ENCODE results near the gene QTRT2.

DNA sequence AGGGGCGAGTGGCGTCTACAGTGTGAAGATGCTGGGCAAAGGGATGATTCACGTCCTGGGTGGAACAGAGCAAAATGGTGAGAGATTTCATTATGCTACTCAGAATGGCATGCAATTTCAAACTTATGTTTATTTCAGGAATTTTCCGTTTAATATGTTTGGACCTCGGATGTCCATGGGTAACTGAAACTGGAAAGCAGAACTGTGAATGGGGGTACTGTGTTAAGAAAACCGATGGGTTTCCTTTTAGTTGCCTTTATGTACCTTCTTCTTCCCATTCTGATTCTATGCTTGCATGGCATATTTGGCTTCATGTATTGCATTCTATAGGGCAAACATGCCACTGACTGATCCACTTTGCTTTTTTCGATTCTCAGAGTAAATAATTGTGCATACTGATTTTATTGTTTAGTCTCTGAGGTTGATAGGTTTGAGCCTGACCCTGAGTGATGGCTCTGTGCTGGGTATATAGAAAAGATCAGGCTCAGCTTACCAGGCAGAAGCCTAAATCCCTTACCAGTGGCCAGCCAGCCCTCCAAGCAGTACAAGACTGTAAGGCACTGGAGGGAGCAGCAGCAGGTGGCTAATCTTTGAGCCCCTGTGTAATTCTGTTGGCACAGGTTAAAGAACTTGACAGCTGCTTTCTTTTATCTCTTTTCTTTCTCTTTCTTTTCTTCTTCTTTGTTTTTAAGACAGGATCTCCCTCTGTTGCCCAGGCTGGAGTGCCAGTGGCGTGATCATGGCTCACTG, 4.5 kb downstream of the QTRT2 start:
- TF ChIP-seq POLR2A (IDR thresholded peaks at IDR 0.05) (no peak), CTCF (IDR thresholded peaks at IDR 0.05) (no peak), POLR2AphosphoS5 (IDR thresholded peaks at IDR 0.05) (no peak)
